Naive thymus-derived CD4-positive, alpha-beta T cell (primary cell): Measurements from ENCODE around the gene CACNA2D2. TPM values are rescaled to one million over a fixed set of nuclear protein-coding genes. Genes with fewer than 3 reads are reported as not detected.
A peak's percentile ranks its signal among the peaks of the same experiment; 100 is the strongest.

Experiments used
- ATAC-seq: fragments of 150-1000 bp; cut with Tn5 transposase; 2 replicates; pipeline ENCODE4 v1.10.0; 2021; ENCODE audit warnings: mild to moderate bottlenecking, moderate library complexity
- CTCF ChIA-PET: fragments of 350-600 bp; sonication (Branson Sonifier 250); formaldehyde crosslinking; loops from one replicate; lab custom pipeline; 2021; ENCODE audit warnings: antibody characterized with exemption; lab: Charles Lee
- POLR2A ChIA-PET: fragments of 350-600 bp; sonication (Branson Sonifier 250); formaldehyde crosslinking; loops from one replicate; lab custom pipeline; 2021; ENCODE audit warnings: antibody characterized with exemption, inconsistent platforms; lab: Charles Lee
- DNase-seq, 9 donors: peaks; one replicate each; pipeline versions ENCODE4 v3.0.0 to v3.0.0-alpha.2; 2020 to 2022; ENCODE audit warnings: mixed read lengths in 1 of 9
- H3K27ac ChIP-seq: one replicate; pipeline ENCODE4 v1.7.0; 2013; ENCODE audit warnings: mild to moderate bottlenecking, low read depth, low read length, moderate library complexity
- H3K27me3 ChIP-seq, 2 donors: one replicate each; pipeline ENCODE4 v1.7.0; 2013; ENCODE audit warnings: low read length in 2 of 2, mild to moderate bottlenecking in 2 of 2, moderate library complexity in 2 of 2; ENCODE audit not compliant: control insufficient read depth in 2 of 2, insufficient read depth in 2 of 2
- H3K36me3 ChIP-seq, 3 experiments: 1 replicate in 2 of 3; 2 replicates in 1 of 3; pipeline ENCODE4 v1.7.0; 2013; ENCODE audit warnings: low read length in 3 of 3, mild to moderate bottlenecking in 3 of 3, moderate library complexity in 1 of 3; ENCODE audit not compliant: insufficient read depth in 3 of 3, control insufficient read depth in 2 of 3
- H3K4me1 ChIP-seq, 2 donors: one replicate each; pipeline ENCODE4 v1.7.0; 2013; ENCODE audit warnings: low read length in 2 of 2, mild to moderate bottlenecking in 2 of 2, moderate library complexity in 1 of 2; ENCODE audit not compliant: control insufficient read depth in 2 of 2, insufficient read depth in 2 of 2
- H3K4me3 ChIP-seq: 2 replicates; pipeline ENCODE4 v1.7.0; 2013; ENCODE audit warnings: mild to moderate bottlenecking, low read length
- H3K9me3 ChIP-seq, 3 experiments: 1 replicate in 2 of 3; 2 replicates in 1 of 3; pipeline ENCODE4 v1.7.0; 2013; ENCODE audit warnings: low read length in 3 of 3; ENCODE audit not compliant: control insufficient read depth in 2 of 3
- H3K27ac Mint-ChIP-seq, 9 donors: one replicate each; pipeline ENCODE4 v1.8.0; 2020 to 2022; ENCODE audit warnings: mixed read lengths in 9 of 9, mild to moderate bottlenecking in 8 of 9, moderate library complexity in 5 of 9, inconsistent platforms in 2 of 9
- H3K27me3 Mint-ChIP-seq, 5 donors: one replicate each; pipeline ENCODE4 v1.8.0; 2021 to 2022; ENCODE audit warnings: mixed read lengths in 5 of 5, mild to moderate bottlenecking in 1 of 5
- H3K36me3 Mint-ChIP-seq, 5 donors: one replicate each; pipeline ENCODE4 v1.8.0; 2020 to 2022; ENCODE audit warnings: mixed read lengths in 5 of 5, mild to moderate bottlenecking in 3 of 5, inconsistent platforms in 1 of 5
- H3K4me1 Mint-ChIP-seq, 7 donors: one replicate each; pipeline ENCODE4 v1.8.0; 2020 to 2022; ENCODE audit warnings: mixed read lengths in 7 of 7, mild to moderate bottlenecking in 3 of 7, inconsistent platforms in 1 of 7
- H3K4me3 Mint-ChIP-seq, 10 donors: one replicate each; pipeline ENCODE4 v1.8.0; 2020 to 2022; ENCODE audit warnings: mild to moderate bottlenecking in 10 of 10, mixed read lengths in 10 of 10, moderate library complexity in 6 of 10, inconsistent platforms in 2 of 10
- H3K9me3 Mint-ChIP-seq, 11 donors: one replicate each; pipeline ENCODE4 v1.8.0; 2020 to 2022; ENCODE audit warnings: mixed read lengths in 11 of 11, mild to moderate bottlenecking in 4 of 11, inconsistent platforms in 1 of 11, moderate library complexity in 1 of 11
- intact Hi-C, 2 donors: fragments of 100-400 bp; cut with micrococcal nuclease; formaldehyde crosslinking; loops; one replicate each; pipeline ENCODE4 v1.15.1; 2023
- polyA plus RNA-seq, 2 donors: library from polyadenylated mRNA; unstranded; fragments of 300-500 nt; fragmentation: Illumina TruSeq; gene quantifications; one replicate each; pipeline ENCODE4 v1.2.3, GENCODE V29; 2021
- total RNA-seq, 6 experiments: library from RNA in 5 of 6; stranded (reverse) in 5 of 6; gene quantifications; 1 replicate in 5 of 6; 2 replicates in 1 of 6; pipeline ENCODE4 v1.2.3 and lab custom pipeline; 2021 to 2026

The CACNA2D2 gene
- total and polyA plus RNA-seq, 7 experiments from 2014 or later: 0.32 to 6.2 (median 2.0) TPM

GRCh38 chr3:50374363-50375257 lies 128.8 kb downstream of the CACNA2D2 start:
- Mint-ChIP-seq H3K9me3 (no peaks in the 10 kb centered on the region), H3K36me3 (no peaks in the 10 kb centered on the region), H3K27me3 (peaks cover 0 to 2% (median 0%) of the 10 kb centered on the region in 5 donors), H3K27ac (no peak overlapping the region), H3K4me1 (peaks cover 3 to 21% (median 11%) of the 10 kb centered on the region in 7 donors), H3K4me3 (no peak overlapping the region)
- no peaks in the 10 kb centered on the region for H3K4me1 ChIP-seq
- ChIA-PET POLR2A (no interaction called here), CTCF (no interaction called here)
- no peaks in the 10 kb centered on the region for H3K9me3 ChIP-seq
- ATAC-seq (no peak), DNase-seq (no peak)
- H3K36me3 ChIP-seq: no peaks in the 10 kb centered on the region
- intact Hi-C loops: no loop called here
- H3K27ac ChIP-seq: no peak overlapping the region
- H3K4me3 ChIP-seq: no peak overlapping the region
- no peaks in the 10 kb centered on the region for H3K27me3 ChIP-seq

DNA sequence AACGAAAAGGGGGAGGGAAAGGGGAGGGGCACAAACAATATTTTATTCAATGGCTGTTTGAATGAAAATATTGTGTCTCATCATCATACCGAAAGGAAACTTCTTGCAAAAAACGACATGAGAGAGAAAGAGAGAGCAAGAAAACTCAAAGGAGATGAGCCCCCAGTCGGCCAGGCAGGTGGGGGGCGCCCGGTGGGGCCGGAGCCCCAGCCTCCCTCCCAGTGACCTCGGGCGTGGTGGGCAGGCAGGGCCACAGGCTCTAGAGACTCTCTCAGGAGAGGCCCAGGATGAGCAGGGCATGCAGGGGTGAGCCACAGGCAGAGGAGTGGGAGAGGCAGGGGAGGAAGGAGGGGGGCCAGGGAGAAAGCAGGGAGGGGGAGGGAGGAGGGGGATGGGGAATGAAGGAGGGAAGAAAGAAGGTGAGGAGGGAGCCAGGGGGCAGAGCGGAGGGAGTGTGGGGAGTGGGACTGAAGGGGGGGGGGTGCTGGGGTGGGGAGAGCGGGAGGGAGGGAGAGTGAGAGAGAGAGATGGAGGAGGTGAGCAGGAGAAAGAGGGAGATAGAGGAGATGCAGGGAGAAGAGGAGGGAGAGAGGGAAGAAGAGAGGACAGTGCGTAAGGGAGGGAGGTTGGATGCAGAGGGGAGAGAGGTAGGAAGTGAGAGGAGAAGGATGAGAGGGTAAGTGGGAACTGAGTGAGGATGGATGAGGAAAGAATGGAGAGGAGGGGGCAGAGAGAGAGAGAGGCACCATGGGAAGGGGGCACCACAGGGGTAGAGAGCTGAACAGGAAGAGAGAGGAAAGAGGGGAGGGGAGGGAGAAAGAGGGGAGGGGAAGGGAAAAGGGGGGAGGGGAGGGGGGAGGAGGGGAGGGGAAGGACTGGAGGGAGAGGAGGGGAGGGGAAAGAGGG lies 130.0 kb downstream of the CACNA2D2 start:
- no peak for DNase-seq
- peak overlapping the region in 4 of 9 donors; percentile 28 to 67 (median 54) for H3K27ac Mint-ChIP-seq
- Histone ChIP-seq H3K4me1 (no peaks in the 10 kb centered on the region), H3K27ac (no peak overlapping the region), H3K9me3 (no peaks in the 10 kb centered on the region), H3K4me3 (no peak overlapping the region), H3K27me3 (no peaks in the 10 kb centered on the region), H3K36me3 (no peaks in the 10 kb centered on the region)
- peaks cover 0 to 2% (median 0%) of the 10 kb centered on the region in 5 donors for H3K27me3 Mint-ChIP-seq
- H3K4me1 Mint-ChIP-seq: peaks cover 3 to 26% (median 11%) of the 10 kb centered on the region in 7 donors
- POLR2A ChIA-PET: no interaction called here
- intact Hi-C loops: no loop called here
- H3K36me3 Mint-ChIP-seq: no peaks in the 10 kb centered on the region
- CTCF ChIA-PET: no interaction called here
- peak overlapping the region in 2 of 10 donors; percentile 16 to 41 for H3K4me3 Mint-ChIP-seq
- no peak for ATAC-seq
- H3K9me3 Mint-ChIP-seq: no peaks in the 10 kb centered on the region

DNA sequence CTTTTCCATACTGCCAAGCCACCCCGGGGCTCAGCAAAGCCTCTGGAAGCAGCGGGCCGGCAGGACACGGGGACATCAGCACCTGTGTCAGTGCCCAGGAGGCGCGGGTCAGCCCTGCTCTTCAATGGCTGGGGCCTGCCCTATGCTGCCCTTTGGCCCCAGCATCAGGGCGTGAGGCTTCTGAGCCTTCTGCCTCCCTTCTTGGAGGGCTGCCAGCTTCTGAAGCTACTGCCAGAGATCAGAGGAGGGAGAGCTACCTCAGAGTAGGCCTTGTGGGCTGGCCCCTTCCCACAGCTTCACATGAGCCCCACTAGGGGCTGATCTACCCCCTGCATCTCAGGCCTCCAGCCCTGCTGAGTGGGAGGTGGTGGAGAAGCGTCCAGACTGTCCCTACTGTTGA lies 131.1 kb downstream of the CACNA2D2 start:
- H3K4me1 Mint-ChIP-seq: peaks cover 3 to 31% (median 12%) of the 10 kb centered on the region in 7 donors
- no peaks in the 10 kb centered on the region for H3K9me3 Mint-ChIP-seq
- POLR2A ChIA-PET: no interaction called here
- H3K36me3 Mint-ChIP-seq: no peaks in the 10 kb centered on the region
- H3K36me3 ChIP-seq: no peaks in the 10 kb centered on the region
- H3K4me1 ChIP-seq: no peaks in the 10 kb centered on the region
- no peak overlapping the region for H3K27ac ChIP-seq
- intact Hi-C loops: no loop called here
- no peak for ATAC-seq
- peaks cover 0 to 2% (median 0%) of the 10 kb centered on the region in 5 donors for H3K27me3 Mint-ChIP-seq
- no peak overlapping the region for H3K4me3 Mint-ChIP-seq
- no peak overlapping the region for H3K4me3 ChIP-seq
- DNase-seq: peak in 3 of 9 donors; percentile 32 to 35 (median 35)
- H3K9me3 ChIP-seq: no peaks in the 10 kb centered on the region
- H3K27ac Mint-ChIP-seq: peak overlapping the region in 1 of 9 donors; percentile 71
- CTCF ChIA-PET: no interaction called here
- no peaks in the 10 kb centered on the region for H3K27me3 ChIP-seq

DNA sequence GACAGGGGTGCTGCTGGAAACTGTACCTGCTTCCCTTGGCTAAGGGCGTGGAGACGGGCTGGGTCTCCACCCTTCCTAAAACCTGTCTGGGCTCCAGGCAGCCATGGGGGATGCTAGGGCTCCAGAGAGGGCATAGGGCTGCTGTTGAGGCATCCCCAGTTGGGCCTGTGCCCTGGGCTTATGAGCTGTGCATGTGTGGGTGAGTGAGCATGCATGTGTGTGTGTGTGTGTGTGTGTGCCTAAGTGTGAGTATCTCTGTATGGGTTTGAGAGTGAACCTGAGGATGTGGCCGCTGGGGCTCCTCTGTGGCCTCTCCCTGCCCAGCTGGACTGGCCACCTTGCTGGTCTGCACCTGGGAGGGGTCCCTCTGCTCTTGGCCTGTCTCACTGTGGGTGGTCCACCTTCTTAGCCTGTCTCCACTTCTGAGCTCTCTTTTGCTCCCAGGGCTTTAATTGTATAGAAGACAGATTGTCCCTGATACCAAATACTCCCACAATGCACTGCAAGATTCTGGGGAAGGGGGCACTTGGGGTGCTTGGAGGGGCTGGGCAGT lies 132.2 kb downstream of the CACNA2D2 start:
- H3K36me3 ChIP-seq: no peaks in the 10 kb centered on the region
- no peaks in the 10 kb centered on the region for H3K9me3 ChIP-seq
- no peaks in the 10 kb centered on the region for H3K27me3 ChIP-seq
- POLR2A ChIA-PET: no interaction called here
- intact Hi-C loops: no loop called here
- CTCF ChIA-PET: interaction anchor here (1.2 kb wide), 1 partner anchor 172 kb away, joined by 3 read pairs; no protein-coding TSS in a partner anchor
- peaks cover 3 to 40% (median 17%) of the 10 kb centered on the region in 7 donors for H3K4me1 Mint-ChIP-seq
- H3K27ac Mint-ChIP-seq: peak overlapping the region in 2 of 9 donors; percentile 17 to 74
- peaks cover 2 to 10% of the 10 kb centered on the region in 2 donors for H3K4me1 ChIP-seq
- H3K27ac ChIP-seq: no peak overlapping the region
- peaks cover 0 to 2% (median 0%) of the 10 kb centered on the region in 5 donors for H3K27me3 Mint-ChIP-seq
- DNase-seq (no peak), ATAC-seq (no peak)
- no peaks in the 10 kb centered on the region for H3K9me3 Mint-ChIP-seq
- no peak overlapping the region for H3K4me3 Mint-ChIP-seq
- no peaks in the 10 kb centered on the region for H3K36me3 Mint-ChIP-seq
- H3K4me3 ChIP-seq: no peak overlapping the region

GRCh38 chr3:50370594-50370993 lies 132.8 kb downstream of the CACNA2D2 start:
- ChIA-PET POLR2A (interaction anchor here (28.0 kb wide), 1 partner anchor 36 kb away, joined by 656 read pairs; the partner anchor contains the start of genes CYB561D2, HYAL2, NPRL2 and RASSF1), CTCF (interaction anchor here (1.2 kb wide), 1 partner anchor 173 kb away, joined by 3 read pairs; no protein-coding TSS in a partner anchor)
- H3K27me3 Mint-ChIP-seq: peaks cover 0 to 2% (median 0%) of the 10 kb centered on the region in 5 donors
- ATAC-seq: no peak
- peaks cover 9 to 46% (median 23%) of the 10 kb centered on the region in 7 donors for H3K4me1 Mint-ChIP-seq
- Histone ChIP-seq H3K4me1 (peaks cover 8 to 16% of the 10 kb centered on the region in 2 donors), H3K27me3 (no peaks in the 10 kb centered on the region), H3K9me3 (no peaks in the 10 kb centered on the region), H3K36me3 (no peaks in the 10 kb centered on the region), H3K4me3 (no peak overlapping the region), H3K27ac (no peak overlapping the region)
- no peak for DNase-seq
- peak overlapping the region in 2 of 9 donors; percentile 17 to 51 for H3K27ac Mint-ChIP-seq
- no peaks in the 10 kb centered on the region for H3K9me3 Mint-ChIP-seq
- intact Hi-C loops: no loop called here
- no peaks in the 10 kb centered on the region for H3K36me3 Mint-ChIP-seq
- H3K4me3 Mint-ChIP-seq: no peak overlapping the region
